Neural cell (in vitro differentiated cells): ENCODE results near the gene AIFM1. TPM values are rescaled to one million over a fixed set of nuclear protein-coding genes. Genes with fewer than 3 reads are reported as not detected.

Experiments
- H2AFZ ChIP-seq: fragments of 200-600, 300-800 bp; sonication (generic), shearing (Covaris generic); 2 replicates; pipeline ENCODE4 v1.6.0; 2014; ENCODE audit warnings: low read depth, mild to moderate bottlenecking, antibody characterized with exemption, low read length, moderate library complexity
- H3F3A ChIP-seq: fragments of 200-600 bp; shearing (Covaris generic); 2 replicates; pipeline ENCODE4 v1.6.1; 2016; ENCODE audit warnings: mild to moderate bottlenecking, moderate library complexity, mixed read lengths, antibody characterized with exemption, low read length; ENCODE audit not compliant: insufficient read depth, poor library complexity, severe bottlenecking
- H3K27ac ChIP-seq: fragments of 200-600, 300-800 bp; sonication (generic), shearing (Covaris generic); 2 replicates; pipeline ENCODE4 v1.5.1; 2014; ENCODE audit warnings: mild to moderate bottlenecking, low read length, moderate library complexity
- H3K27me3 ChIP-seq: fragments of 300-800, 200-600 bp; sonication (generic), shearing (Covaris generic); 2 replicates; pipeline ENCODE4 v1.6.0; 2014; ENCODE audit warnings: mild to moderate bottlenecking, low read depth, low read length, moderate library complexity; ENCODE audit not compliant: insufficient read depth
- H3K36me3 ChIP-seq: fragments of 300-800, 200-600 bp; sonication (generic), shearing (Covaris generic); 2 replicates; pipeline ENCODE4 v1.5.1; 2014; ENCODE audit warnings: mild to moderate bottlenecking, antibody characterized with exemption, low read length, moderate library complexity; ENCODE audit not compliant: insufficient read depth
- H3K4me2 ChIP-seq: fragments of 300-800, 200-600 bp; sonication (generic), shearing (Covaris generic); 2 replicates; pipeline ENCODE4 v1.6.0; 2014; ENCODE audit warnings: mild to moderate bottlenecking, low read length
- H3K4me3 ChIP-seq: fragments of 300-800, 200-600 bp; sonication (generic), shearing (Covaris generic); 2 replicates; pipeline ENCODE4 v1.5.1; 2014; ENCODE audit warnings: mild to moderate bottlenecking, low read length, moderate library complexity
- H3K79me2 ChIP-seq: fragments of 200-600 bp; shearing (Covaris generic); replicated peaks from 2 replicates; pipeline ENCODE4 v1.6.0; 2014; ENCODE audit warnings: mild to moderate bottlenecking, low read length, moderate library complexity; ENCODE audit not compliant: insufficient read depth
- H3K9ac ChIP-seq: fragments of 300-800, 200-600 bp; sonication (generic), shearing (Covaris generic); 2 replicates; pipeline ENCODE4 v1.6.1; 2016; ENCODE audit warnings: mild to moderate bottlenecking, low read length, mixed read lengths
- H3K9me2 ChIP-seq: fragments of 200-600 bp; shearing (Covaris generic); 2 replicates; pipeline ENCODE4 v1.6.1; 2016; ENCODE audit warnings: mild to moderate bottlenecking, low read length, mixed read lengths; ENCODE audit not compliant: insufficient read depth
- H3K9me3 ChIP-seq: fragments of 200-600, 300-800 bp; sonication (generic), shearing (Covaris generic); 2 replicates; pipeline ENCODE4 v1.6.1; 2016; ENCODE audit warnings: mild to moderate bottlenecking, mixed run types, low read length, moderate library complexity, mixed read lengths
- H4K20me1 ChIP-seq: fragments of 200-600 bp; shearing (Covaris generic); 2 replicates; pipeline ENCODE4 v1.6.1; 2016; ENCODE audit warnings: mild to moderate bottlenecking, mixed run types; ENCODE audit not compliant: insufficient read depth
- EP300 ChIP-seq: fragments of 450-650 bp; conservative IDR thresholded peaks from 2 replicates; pipeline ENCODE4 v1.6.1; 2014; ENCODE audit warnings: antibody characterized with exemption, mild to moderate bottlenecking, moderate library complexity; ENCODE audit not compliant: poor library complexity, severe bottlenecking
- EZH2 ChIP-seq: fragments of 200-600, 300-800 bp; shearing (Covaris generic), sonication (generic); IDR thresholded peaks from 2 replicates; pipeline ENCODE4 v1.6.1; 2014; ENCODE audit warnings: antibody characterized with exemption, low read length, borderline replicate concordance, mild to moderate bottlenecking; ENCODE audit not compliant: insufficient read depth, poor library complexity, severe bottlenecking
- MXI1 ChIP-seq: fragments of 450-650 bp; conservative IDR thresholded peaks from 2 replicates; pipeline ENCODE4 v1.6.1; 2014; ENCODE audit warnings: antibody characterized with exemption, mild to moderate bottlenecking; ENCODE audit not compliant: poor library complexity, severe bottlenecking
- POLR2AphosphoS5 ChIP-seq: IDR thresholded peaks from 2 replicates; pipeline ENCODE4 v1.6.1; 2012
- RAD21 ChIP-seq: fragments of 450-650 bp; conservative IDR thresholded peaks from 2 replicates; pipeline ENCODE4 v1.6.1; 2014; ENCODE audit warnings: antibody characterized with exemption, mild to moderate bottlenecking, moderate library complexity
- REST ChIP-seq: IDR thresholded peaks from 2 replicates; pipeline ENCODE4 v1.6.1; 2012; ENCODE audit warnings: borderline replicate concordance
- SMC3 ChIP-seq: fragments of 450-650 bp; conservative IDR thresholded peaks from 2 replicates; pipeline ENCODE4 v1.6.1; 2014; ENCODE audit warnings: antibody characterized with exemption, mild to moderate bottlenecking, moderate library complexity; ENCODE audit not compliant: poor library complexity
- TAF1 ChIP-seq: IDR thresholded peaks from 2 replicates; pipeline ENCODE4 v1.6.1; 2012; ENCODE audit warnings: low read depth
- polyA plus RNA-seq: library from polyadenylated mRNA; depleted of rRNA; stranded (reverse); fragments of >200 nt; gene quantifications from 2 replicates; pipeline ENCODE4 v1.2.3, GENCODE V29; 2014
- TF ChIP-seq, protein P1 (sequence below): fragments of 450-650 bp; IDR thresholded peaks from 2 replicates; pipeline ENCODE4 v1.5.1; 2014; ENCODE audit warnings: antibody characterized with exemption, mild to moderate bottlenecking, moderate library complexity; ENCODE audit not compliant: poor library complexity, severe bottlenecking

The AIFM1 gene
- polyA plus RNA-seq, 1 donor from 2014 or later = 24.3 TPM

DNA sequence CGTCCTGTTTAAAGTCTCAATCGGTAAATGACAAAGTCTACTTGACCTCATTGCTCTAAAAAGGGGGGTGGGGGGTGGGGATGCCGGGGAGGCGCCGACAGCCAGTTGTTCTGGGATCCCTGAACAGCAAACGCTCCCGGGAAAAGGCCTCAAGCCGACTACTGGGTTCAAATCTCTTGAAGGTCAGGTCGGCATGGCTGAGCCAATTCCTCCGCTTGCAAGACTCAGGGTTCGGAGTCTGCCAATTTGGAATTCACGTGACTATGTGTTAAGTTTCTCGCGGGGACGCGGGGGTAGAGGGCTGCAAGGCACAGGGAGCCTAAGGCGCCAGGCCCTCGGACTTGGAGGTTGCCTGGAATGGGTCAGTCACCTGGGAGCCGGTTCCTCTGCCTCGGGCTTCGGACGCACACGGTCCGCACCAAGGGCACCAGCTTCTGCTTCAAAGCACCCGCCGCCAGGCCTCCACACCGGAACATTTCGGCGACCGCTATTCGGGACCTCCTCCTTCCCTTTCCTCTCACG is 399 bp downstream of the AIFM1 start:
- H3K27me3 ChIP-seq = no peaks in the 10 kb centered on the region
- peak overlapping the region; percentile 75 for H3K27ac ChIP-seq
- H4K20me1 ChIP-seq = no peaks in the 10 kb centered on the region
- H3K9ac ChIP-seq = peak overlapping the region; percentile 65
- H3K36me3 ChIP-seq = no peaks in the 10 kb centered on the region
- no peaks in the 10 kb centered on the region for H3F3A ChIP-seq
- H3K4me2 ChIP-seq = peak overlapping the region; percentile 48
- H3K9me2 ChIP-seq = no peaks in the 10 kb centered on the region
- no peaks in the 10 kb centered on the region for H3K9me3 ChIP-seq
- H2AFZ ChIP-seq = no peak overlapping the region
- peak overlapping the region; percentile 79 for H3K4me3 ChIP-seq
- no peak for TF ChIP-seq REST
- peak; percentile 71 for TF ChIP-seq MXI1
- peaks cover 5% of the 10 kb centered on the region for H3K79me2 ChIP-seq

DNA sequence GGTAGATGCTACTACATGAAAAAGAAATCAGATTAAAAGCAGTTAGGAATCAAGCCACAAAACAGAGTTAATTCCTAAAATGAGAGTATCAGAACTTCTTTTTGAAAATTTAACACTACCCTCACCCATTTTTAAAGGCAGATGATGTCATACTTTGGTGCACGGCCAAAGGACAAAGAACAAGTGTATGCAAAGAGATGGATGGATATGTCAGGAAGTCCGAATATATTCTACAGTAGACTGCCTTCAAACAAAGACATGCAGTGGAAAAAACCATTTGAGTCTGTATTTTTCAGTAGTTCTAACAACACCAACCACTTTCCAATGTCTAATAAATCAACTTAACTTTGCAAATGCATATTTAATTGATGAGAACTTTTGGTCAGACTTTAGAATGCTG is 2.2 kb downstream of the AIFM1 start:
- Histone ChIP-seq H3K4me2 (no peak overlapping the region), H3K36me3 (no peaks in the 10 kb centered on the region), H3K9ac (no peak overlapping the region), H2AFZ (no peak overlapping the region), H3K9me2 (no peaks in the 10 kb centered on the region), H3K27me3 (no peaks in the 10 kb centered on the region), H3K4me3 (no peak overlapping the region), H3K27ac (no peak overlapping the region), H4K20me1 (no peaks in the 10 kb centered on the region), H3K9me3 (no peaks in the 10 kb centered on the region), H3K79me2 (peaks cover 5% of the 10 kb centered on the region), H3F3A (no peaks in the 10 kb centered on the region)
- TF ChIP-seq POLR2AphosphoS5 (no peak), EP300 (no peak), MXI1 (no peak), EZH2 (no peak), TAF1 (no peak), SMC3 (no peak), REST (no peak), RAD21 (no peak)
- TF ChIP-seq, protein P1, sequence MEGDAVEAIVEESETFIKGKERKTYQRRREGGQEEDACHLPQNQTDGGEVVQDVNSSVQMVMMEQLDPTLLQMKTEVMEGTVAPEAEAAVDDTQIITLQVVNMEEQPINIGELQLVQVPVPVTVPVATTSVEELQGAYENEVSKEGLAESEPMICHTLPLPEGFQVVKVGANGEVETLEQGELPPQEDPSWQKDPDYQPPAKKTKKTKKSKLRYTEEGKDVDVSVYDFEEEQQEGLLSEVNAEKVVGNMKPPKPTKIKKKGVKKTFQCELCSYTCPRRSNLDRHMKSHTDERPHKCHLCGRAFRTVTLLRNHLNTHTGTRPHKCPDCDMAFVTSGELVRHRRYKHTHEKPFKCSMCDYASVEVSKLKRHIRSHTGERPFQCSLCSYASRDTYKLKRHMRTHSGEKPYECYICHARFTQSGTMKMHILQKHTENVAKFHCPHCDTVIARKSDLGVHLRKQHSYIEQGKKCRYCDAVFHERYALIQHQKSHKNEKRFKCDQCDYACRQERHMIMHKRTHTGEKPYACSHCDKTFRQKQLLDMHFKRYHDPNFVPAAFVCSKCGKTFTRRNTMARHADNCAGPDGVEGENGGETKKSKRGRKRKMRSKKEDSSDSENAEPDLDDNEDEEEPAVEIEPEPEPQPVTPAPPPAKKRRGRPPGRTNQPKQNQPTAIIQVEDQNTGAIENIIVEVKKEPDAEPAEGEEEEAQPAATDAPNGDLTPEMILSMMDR = no peak
